ENCODE measurements around the gene ARHGAP24.

DNA sequence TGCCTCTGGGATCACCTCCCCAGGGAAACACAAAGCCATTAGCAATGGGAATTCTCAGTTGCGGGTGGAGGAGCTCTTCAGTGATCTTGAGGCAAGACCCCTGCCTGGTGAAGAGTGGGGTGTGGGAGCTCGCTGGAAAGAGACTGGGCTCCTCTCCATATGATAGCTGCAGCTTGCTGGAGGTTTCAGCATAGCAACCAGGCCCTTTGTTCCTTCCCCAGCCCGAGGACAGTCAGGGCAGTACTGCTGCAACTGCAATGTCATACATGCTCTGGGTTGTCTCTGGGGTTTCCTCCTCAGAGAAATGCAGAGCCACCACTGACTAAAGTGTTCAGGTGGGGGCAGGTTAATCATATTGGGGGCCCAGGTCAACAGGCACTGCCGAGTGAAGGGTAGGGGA, 81.3 kb downstream of the ARHGAP24 start:
- TF ChIP-seq, protein P1, sequence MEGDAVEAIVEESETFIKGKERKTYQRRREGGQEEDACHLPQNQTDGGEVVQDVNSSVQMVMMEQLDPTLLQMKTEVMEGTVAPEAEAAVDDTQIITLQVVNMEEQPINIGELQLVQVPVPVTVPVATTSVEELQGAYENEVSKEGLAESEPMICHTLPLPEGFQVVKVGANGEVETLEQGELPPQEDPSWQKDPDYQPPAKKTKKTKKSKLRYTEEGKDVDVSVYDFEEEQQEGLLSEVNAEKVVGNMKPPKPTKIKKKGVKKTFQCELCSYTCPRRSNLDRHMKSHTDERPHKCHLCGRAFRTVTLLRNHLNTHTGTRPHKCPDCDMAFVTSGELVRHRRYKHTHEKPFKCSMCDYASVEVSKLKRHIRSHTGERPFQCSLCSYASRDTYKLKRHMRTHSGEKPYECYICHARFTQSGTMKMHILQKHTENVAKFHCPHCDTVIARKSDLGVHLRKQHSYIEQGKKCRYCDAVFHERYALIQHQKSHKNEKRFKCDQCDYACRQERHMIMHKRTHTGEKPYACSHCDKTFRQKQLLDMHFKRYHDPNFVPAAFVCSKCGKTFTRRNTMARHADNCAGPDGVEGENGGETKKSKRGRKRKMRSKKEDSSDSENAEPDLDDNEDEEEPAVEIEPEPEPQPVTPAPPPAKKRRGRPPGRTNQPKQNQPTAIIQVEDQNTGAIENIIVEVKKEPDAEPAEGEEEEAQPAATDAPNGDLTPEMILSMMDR (IDR thresholded peaks at IDR 0.05), result no peak
- TF ChIP-seq EZH2 (IDR thresholded peaks at IDR 0.05; ENCODE audit: borderline replicate concordance, insufficient read depth, low read depth, low read length, poor library complexity, severe bottlenecking), result no peak
